Osteocyte (in vitro differentiated cells): ENCODE measurements around the gene ERO1A. TPM values are rescaled to one million over a fixed set of nuclear protein-coding genes. Genes with fewer than 3 reads are reported as not detected.

Experiments used
- DNase-seq: peaks from one replicate; pipeline ENCODE4 v3.0.0; 2021; ENCODE audit warnings: mixed read lengths; ENCODE audit not compliant: unreplicated experiment; ENCODE audit errors: extremely low spot score
- H3K27ac Mint-ChIP-seq: one replicate; pipeline ENCODE4 v1.8.0; 2021; ENCODE audit warnings: mild to moderate bottlenecking, mixed read lengths; ENCODE audit not compliant: unreplicated experiment
- H3K27me3 Mint-ChIP-seq: one replicate; pipeline ENCODE4 v1.8.0; 2021; ENCODE audit warnings: mixed read lengths; ENCODE audit not compliant: unreplicated experiment
- H3K36me3 Mint-ChIP-seq: one replicate; pipeline ENCODE4 v1.8.0; 2021; ENCODE audit warnings: mixed read lengths; ENCODE audit not compliant: unreplicated experiment
- H3K4me1 Mint-ChIP-seq: one replicate; pipeline ENCODE4 v1.8.0; 2021; ENCODE audit warnings: mixed read lengths; ENCODE audit not compliant: unreplicated experiment
- H3K4me3 Mint-ChIP-seq: one replicate; pipeline ENCODE4 v1.8.0; 2021; ENCODE audit warnings: mild to moderate bottlenecking, moderate library complexity, mixed read lengths; ENCODE audit not compliant: unreplicated experiment
- H3K9me3 Mint-ChIP-seq: one replicate; pipeline ENCODE4 v1.8.0; 2021; ENCODE audit warnings: mixed read lengths; ENCODE audit not compliant: unreplicated experiment
- CTCF ChIP-seq: fragments of 200-600 bp; sonication (generic); IDR thresholded peaks from 2 replicates; pipeline ENCODE4 v1.5.0; 2021; ENCODE audit warnings: antibody characterized with exemption, mild to moderate bottlenecking, moderate library complexity
- total RNA-seq: library from RNA; stranded (reverse); gene quantifications from 2 replicates; pipeline ENCODE4 v1.2.1, GENCODE V29; 2021

Gene ERO1A
- total RNA-seq, 1 donor from 2014 or later, result 38.5 TPM

GRCh38 chr14:52690983-52691760 lies 4.2 kb downstream of the ERO1A start:
- Mint-ChIP-seq H3K9me3 (no peaks in the 10 kb centered on the region), H3K4me3 (no peak overlapping the region), H3K4me1 (peaks cover 21% of the 10 kb centered on the region), H3K36me3 (no peaks in the 10 kb centered on the region), H3K27me3 (no peaks in the 10 kb centered on the region), H3K27ac (no peak overlapping the region)
- TF ChIP-seq CTCF, result no peak
- no peak for DNase-seq

DNA sequence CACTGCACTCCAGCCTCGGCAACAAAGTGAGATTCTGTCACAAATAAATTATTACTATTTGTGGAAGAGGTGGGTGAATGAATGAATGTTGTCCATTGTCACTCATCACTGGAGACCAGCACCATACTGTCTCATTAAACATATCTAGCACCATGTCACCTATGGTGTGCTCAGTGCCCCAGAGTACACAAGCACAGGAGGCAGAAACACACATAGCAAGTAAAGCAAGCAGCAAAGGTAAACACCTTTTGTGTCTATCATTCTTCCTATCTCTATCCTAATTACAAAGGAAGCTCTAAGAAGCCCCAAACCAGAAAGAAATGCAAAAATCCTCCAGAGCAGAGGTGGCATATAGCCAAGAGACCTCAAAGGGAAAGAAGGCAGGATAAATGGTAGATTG lies 9.2 kb downstream of the ERO1A start:
- H3K27me3 Mint-ChIP-seq, result no peaks in the 10 kb centered on the region
- no peak overlapping the region for H3K4me3 Mint-ChIP-seq
- H3K36me3 Mint-ChIP-seq, result no peaks in the 10 kb centered on the region
- no peak for TF ChIP-seq CTCF
- H3K4me1 Mint-ChIP-seq, result peaks cover 16% of the 10 kb centered on the region
- no peak overlapping the region for H3K27ac Mint-ChIP-seq
- no peak for DNase-seq
- no peaks in the 10 kb centered on the region for H3K9me3 Mint-ChIP-seq

DNA sequence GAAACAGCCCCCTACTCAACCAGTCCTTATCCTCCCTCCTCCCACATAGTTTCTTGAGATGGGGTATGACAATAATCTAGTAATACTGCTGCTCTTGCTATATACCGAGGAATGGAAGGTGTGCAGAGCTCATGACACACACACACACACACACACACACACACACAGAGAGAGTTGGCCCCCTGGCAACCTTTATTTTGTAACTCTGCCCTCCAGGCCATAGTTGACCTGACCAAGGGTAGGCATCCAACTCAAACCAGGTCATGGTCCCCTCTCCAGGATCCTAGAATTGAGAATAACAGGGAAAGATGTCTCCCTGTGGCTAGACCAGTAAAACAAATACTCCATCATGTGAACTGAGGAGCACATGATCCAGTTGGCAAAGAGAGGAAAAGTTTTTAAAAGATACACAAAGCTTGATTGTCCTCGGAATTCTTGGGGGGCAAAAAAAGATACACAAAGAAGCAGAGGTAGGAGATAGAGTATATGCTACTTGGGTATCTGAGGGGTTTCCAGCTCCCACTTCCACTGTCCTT lies 11.3 kb downstream of the ERO1A start:
- no peak for DNase-seq
- Mint-ChIP-seq H3K4me1 (peaks cover 13% of the 10 kb centered on the region), H3K4me3 (no peak overlapping the region), H3K27me3 (no peaks in the 10 kb centered on the region), H3K36me3 (peaks cover 2% of the 10 kb centered on the region), H3K27ac (no peak overlapping the region), H3K9me3 (no peaks in the 10 kb centered on the region)
- TF ChIP-seq CTCF, result no peak

DNA sequence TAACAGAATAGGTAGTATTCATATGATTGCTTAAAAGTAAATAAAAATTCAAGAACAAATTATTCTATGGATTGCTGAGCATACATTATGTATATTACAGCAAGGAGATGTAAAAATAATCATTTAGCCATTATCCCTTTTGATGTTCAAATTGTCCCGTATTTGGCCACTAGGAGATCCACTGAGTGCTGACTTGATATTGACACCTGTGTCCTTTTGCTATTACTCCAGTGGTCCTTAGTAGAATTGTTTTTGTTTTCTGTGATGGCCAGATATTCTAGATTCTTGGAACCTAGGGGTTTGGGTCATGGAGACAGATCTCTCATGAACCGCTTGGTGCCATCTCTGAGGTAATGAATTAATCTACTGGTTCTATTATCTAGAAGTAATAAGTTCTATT lies 16.8 kb downstream of the ERO1A start:
- no peaks in the 10 kb centered on the region for H3K4me1 Mint-ChIP-seq

More for the DNA sequence above, 16.8 kb downstream of the ERO1A start:
- Mint-ChIP-seq H3K9me3 (no peaks in the 10 kb centered on the region), H3K36me3 (peaks cover 27% of the 10 kb centered on the region), H3K27ac (no peak overlapping the region), H3K4me3 (no peak overlapping the region), H3K27me3 (no peaks in the 10 kb centered on the region)
- peak; percentile 28 for TF ChIP-seq CTCF
- no peak for DNase-seq
